Endothelial cell (in vitro differentiated cells): ENCODE results near the gene TMEM247. TPM values are rescaled to one million over a fixed set of nuclear protein-coding genes. Genes with fewer than 3 reads are reported as not detected.

ENCODE experiments used
- DNase-seq: peaks from one replicate; pipeline ENCODE4 v3.0.0; 2021; ENCODE audit warnings: low spot score
- H3K27ac Mint-ChIP-seq: one replicate; pipeline ENCODE4 v1.8.0; 2021; ENCODE audit warnings: mixed read lengths, inconsistent platforms; ENCODE audit not compliant: unreplicated experiment
- H3K27me3 Mint-ChIP-seq: one replicate; pipeline ENCODE4 v1.8.0; 2021; ENCODE audit warnings: mild to moderate bottlenecking, moderate library complexity, mixed read lengths, inconsistent platforms; ENCODE audit not compliant: unreplicated experiment
- H3K36me3 Mint-ChIP-seq: one replicate; pipeline ENCODE4 v1.8.0; 2021; ENCODE audit warnings: mild to moderate bottlenecking, low read depth, mixed read lengths, inconsistent platforms; ENCODE audit not compliant: unreplicated experiment
- H3K4me1 Mint-ChIP-seq: one replicate; pipeline ENCODE4 v1.8.0; 2021; ENCODE audit warnings: mild to moderate bottlenecking, mixed read lengths, inconsistent platforms; ENCODE audit not compliant: unreplicated experiment
- H3K4me3 Mint-ChIP-seq: one replicate; pipeline ENCODE4 v1.8.0; 2021; ENCODE audit warnings: mild to moderate bottlenecking, mixed read lengths, inconsistent platforms; ENCODE audit not compliant: unreplicated experiment
- H3K9me3 Mint-ChIP-seq: one replicate; pipeline ENCODE4 v1.8.0; 2021; ENCODE audit warnings: mixed read lengths, inconsistent platforms; ENCODE audit not compliant: unreplicated experiment
- CTCF ChIP-seq: fragments of 200-600 bp; sonication (generic); IDR thresholded peaks from one replicate; pipeline ENCODE4 v1.5.0; 2021; ENCODE audit warnings: antibody characterized with exemption; ENCODE audit not compliant: unreplicated experiment
- total RNA-seq: library from RNA; stranded (reverse); fragmentation: NEBNext Ultra II Directional; extraction: Animal tissue kit (Norgen Biotek cat#: 25700); gene quantifications from one replicate; pipeline ENCODE4 v1.2.1, GENCODE V29; 2021; ENCODE audit not compliant: unreplicated experiment

TMEM247 gene
- total RNA-seq, 1 donor from 2014 or later = not detected

GRCh38 chr2:46435353-46435752 lies 44.0 kb upstream of the TMEM247 start:
- TF ChIP-seq CTCF = no peak
- no peak for DNase-seq
- H3K4me1 Mint-ChIP-seq = peaks cover 6% of the 10 kb centered on the region
- H3K27ac Mint-ChIP-seq = no peak overlapping the region
- no peak overlapping the region for H3K4me3 Mint-ChIP-seq
- H3K27me3 Mint-ChIP-seq = peaks cover 1% of the 10 kb centered on the region
- no peaks in the 10 kb centered on the region for H3K36me3 Mint-ChIP-seq
- no peaks in the 10 kb centered on the region for H3K9me3 Mint-ChIP-seq

- H3K27ac Mint-ChIP-seq = no peak overlapping the region
- no peaks in the 10 kb centered on the region for H3K9me3 Mint-ChIP-seq
- H3K27me3 Mint-ChIP-seq = peaks cover 1% of the 10 kb centered on the region
- H3K4me3 Mint-ChIP-seq = no peak overlapping the region
- H3K4me1 Mint-ChIP-seq = peaks cover 6% of the 10 kb centered on the region
- H3K36me3 Mint-ChIP-seq = no peaks in the 10 kb centered on the region
- no peak for TF ChIP-seq CTCF
- no peak for DNase-seq
These were observed 43.5 kb upstream of the TMEM247 start for GRCh38 chr2:46435796-46436360.

- peaks cover 1% of the 10 kb centered on the region for H3K27me3 Mint-ChIP-seq
- H3K4me1 Mint-ChIP-seq = peaks cover 6% of the 10 kb centered on the region
- no peak overlapping the region for H3K4me3 Mint-ChIP-seq
- DNase-seq = no peak
- H3K36me3 Mint-ChIP-seq = no peaks in the 10 kb centered on the region
- no peaks in the 10 kb centered on the region for H3K9me3 Mint-ChIP-seq
- H3K27ac Mint-ChIP-seq = no peak overlapping the region
- no peak for TF ChIP-seq CTCF
These were observed 42.6 kb upstream of the TMEM247 start for GRCh38 chr2:46436800-46437199.

- Mint-ChIP-seq H3K36me3 (no peaks in the 10 kb centered on the region), H3K4me3 (no peak overlapping the region), H3K27ac (no peak overlapping the region), H3K27me3 (peaks cover 1% of the 10 kb centered on the region), H3K4me1 (peaks cover 6% of the 10 kb centered on the region), H3K9me3 (no peaks in the 10 kb centered on the region)
- DNase-seq = no peak
- no peak for TF ChIP-seq CTCF
These were observed 41.3 kb upstream of the TMEM247 start for GRCh38 chr2:46438102-46438501.

- H3K27ac Mint-ChIP-seq = no peak overlapping the region
- H3K36me3 Mint-ChIP-seq = no peaks in the 10 kb centered on the region
- peaks cover 6% of the 10 kb centered on the region for H3K4me1 Mint-ChIP-seq
- no peaks in the 10 kb centered on the region for H3K9me3 Mint-ChIP-seq
- no peak for TF ChIP-seq CTCF
- H3K4me3 Mint-ChIP-seq = no peak overlapping the region
- DNase-seq = no peak
- peaks cover 3% of the 10 kb centered on the region for H3K27me3 Mint-ChIP-seq
These were observed 40.6 kb upstream of the TMEM247 start for GRCh38 chr2:46438794-46439193.
